Activated T-cell treated with anti-CD3 and anti-CD28 coated beads for 1 hour (primary cell): ENCODE results near the gene FARSA.
"Not testable (repeated sequence)": the region's sequence is repeated elsewhere in the genome, so short reads cannot be mapped to it uniquely, and the experiment has no call there.

Experiments used
- DNase-seq: peaks from one replicate; pipeline ENCODE4 v3.0.0-alpha.2; 2020; ENCODE audit warnings: low read depth

FARSA gene

DNA sequence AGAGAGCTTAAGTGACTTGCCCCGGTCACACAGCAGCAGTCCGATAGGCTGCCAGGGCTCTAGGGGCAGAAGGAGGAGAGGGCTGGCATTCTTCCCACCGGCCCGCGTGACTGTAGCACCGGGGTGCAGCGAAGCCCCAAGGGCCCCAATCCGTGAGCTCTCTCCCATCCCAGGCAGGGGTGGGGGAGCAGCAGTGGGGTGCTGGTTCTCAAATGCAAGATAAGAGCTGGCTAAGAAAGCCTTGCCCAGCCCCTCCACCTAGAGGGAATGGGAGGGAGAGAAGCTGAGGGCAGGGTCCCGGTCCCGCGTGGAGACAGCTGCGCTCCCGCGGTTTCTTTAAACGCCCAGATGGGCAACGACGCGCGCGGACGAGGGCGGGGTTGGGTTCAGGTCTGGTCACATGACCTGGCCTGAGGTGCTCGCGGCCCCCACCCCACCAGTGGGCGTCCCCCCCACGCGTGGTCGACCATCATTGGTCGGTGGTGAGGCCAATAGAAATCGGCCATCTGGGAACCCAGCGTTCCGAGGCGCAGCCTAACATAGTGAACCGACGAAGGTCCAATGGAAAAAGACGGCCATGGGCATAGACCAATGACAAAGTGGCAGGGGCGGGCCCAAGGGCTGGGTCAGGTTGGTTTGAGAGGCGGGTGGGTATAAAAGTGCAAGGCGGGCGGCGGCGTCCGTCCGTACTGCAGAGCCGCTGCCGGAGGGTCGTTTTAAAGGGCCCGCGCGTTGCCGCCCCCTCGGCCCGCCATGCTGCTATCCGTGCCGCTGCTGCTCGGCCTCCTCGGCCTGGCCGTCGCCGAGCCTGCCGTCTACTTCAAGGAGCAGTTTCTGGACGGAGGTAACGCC lies 4.6 kb upstream of the FARSA start, which contains the start of gene CALR:
CALR (plus strand) TSS at position 683 of the 852 bp plus-strand sequence; CDS start at position 754, 71 bp downstream.
- peak; percentile 97 for DNase-seq

DNA sequence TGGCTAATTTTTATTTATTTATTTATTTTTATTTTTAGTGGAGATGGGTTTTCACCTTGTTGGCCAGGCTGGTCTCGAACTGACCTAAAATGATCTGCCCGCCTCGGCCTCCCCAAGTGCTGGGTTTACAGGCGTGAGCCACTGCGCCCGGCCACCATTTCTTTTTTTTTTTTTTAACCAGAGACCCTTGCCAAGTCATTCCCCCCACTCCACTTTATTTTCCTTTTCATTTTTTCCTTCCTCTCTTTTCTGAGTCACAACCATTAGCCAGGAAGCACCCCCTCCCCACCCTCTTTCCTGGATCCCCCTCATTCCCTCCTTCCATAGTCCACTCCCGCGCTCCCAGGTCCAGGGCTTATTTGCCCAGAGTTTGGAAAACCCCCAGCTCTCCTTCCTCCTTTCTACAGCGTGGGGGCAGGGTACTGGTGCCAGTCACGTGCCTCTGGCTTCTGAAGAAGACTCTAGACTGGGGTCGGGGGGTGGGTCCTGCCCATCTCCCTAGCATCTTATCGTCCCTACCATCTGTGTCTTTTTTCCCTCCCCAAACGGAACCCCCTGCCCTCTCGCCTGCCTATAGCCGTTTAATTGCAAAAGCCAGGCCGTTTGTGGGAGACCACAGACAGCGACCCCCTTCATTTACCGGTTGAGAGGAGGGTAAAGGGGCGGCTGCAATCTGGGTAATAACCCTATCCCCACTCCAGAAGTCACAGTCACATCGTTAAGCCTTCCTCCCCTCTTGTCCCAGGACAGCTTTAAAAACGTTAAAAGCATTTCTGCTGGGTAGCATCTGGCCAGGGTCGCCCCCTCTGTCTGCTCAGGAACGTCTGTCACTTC lies 3.8 kb upstream of the FARSA start:
- no peak for DNase-seq

DNA sequence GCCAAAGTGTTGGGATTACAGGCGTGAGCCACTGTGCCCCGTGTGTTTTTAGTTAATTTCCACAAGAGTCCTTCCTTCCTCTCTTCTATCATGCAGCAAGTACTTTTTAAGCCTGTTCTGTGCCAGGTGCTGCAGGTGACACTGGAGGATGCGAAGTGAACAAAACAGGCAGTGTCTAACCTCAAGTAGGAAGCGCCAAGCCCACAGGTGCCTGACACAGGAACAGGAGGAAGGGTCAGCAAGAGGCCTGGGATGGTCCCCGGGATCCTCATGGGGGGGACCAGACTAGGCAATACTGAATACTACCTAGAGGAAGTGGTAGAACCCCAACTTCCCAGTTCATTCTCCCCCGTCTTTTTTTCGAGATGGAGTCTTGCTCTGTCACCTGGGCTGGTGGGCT lies 3.1 kb upstream of the FARSA start:
- no peak for DNase-seq

DNA sequence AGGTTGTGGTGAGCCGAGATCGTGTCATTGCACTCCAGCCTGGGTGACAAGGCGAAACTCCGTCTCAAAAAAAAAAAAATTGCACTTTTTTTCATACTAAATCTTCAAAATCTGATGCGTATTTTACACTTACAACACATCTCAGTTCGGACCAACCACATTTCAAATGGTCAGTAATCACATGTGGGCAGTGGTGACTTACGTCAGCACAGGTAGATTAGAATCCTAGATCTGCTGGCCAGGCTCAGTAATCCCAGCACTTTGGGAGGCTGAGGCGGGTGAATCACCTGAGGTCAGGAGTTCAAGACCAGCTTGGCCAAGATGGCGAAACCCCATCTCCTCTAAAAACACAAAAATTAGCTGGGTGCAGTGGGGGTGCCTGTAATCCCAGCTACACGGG lies 1.6 kb upstream of the FARSA start:
- no peak for DNase-seq

DNA sequence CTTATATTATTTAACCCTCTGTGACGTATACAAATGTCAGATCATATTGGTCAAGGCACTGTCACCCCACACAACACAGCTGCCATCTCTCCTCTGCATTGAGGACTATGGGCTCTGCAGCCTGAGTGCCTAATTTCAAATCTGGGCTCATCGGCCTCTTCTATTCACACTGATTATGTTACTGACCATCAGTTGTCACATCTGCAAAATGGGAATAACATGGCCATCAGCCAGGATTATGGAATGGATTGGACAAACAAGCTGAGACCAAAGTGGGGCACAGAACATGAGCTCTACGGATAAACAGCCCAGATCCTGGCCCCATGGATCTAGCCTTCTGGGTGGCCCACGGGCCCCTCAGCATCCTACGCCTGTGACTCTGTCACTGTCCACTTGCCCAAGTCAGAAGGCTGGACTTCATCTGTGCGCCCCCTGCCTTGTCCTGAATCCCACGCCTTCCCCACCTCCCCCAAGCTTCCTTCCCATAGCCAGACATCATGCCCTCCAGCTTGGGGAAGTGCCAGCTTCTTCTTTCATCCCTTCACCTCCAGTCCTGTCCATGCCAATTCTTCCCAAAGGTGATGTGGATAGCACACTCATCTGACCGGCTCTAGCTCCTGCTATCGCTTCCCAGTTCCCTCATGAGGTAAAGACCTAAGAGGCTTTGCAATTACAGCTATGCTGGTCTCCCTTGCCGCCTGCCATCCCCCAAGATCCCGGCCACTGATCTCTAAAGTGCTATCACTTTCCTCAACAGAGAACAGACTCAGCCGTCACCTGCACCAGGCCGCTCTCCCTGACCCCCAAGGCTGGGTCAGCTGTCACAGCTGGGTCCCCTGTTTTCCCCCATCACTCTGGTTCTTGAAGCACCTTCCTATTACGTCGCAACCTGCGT lies 872 bp downstream of the FARSA start:
- no peak for DNase-seq

DNA sequence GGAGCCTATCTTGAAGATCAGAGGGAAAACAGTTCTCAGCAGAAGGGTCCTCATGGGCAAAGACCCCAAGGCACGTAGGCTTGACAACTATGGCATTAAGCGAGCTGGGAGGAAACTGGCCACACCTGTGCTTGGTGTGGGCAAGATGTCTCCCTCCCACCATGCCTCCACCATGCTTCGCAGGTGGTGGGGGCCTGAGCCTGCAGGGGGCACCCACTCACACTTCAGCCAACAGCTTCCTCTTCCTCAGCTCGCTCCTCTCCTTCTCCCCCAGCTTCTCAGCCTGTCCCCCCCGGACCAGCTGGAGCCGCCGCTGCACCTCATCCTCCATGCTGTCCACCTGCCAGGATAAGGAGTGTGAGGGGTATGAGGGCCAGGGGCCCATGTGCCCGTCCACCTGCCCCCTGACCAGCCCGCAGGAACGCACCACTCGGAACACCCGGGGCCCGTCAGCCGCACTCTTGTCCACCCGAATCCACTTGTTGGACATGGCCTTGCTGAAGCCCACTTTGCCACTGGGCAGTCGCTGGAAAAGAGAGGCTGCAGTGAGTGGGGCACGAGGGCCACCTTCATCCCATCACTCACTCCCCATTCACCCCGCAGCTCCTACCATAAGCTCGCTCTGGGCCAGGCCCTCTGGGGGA lies 3.4 kb downstream of the FARSA start:
- DNase-seq = no peak

DNA sequence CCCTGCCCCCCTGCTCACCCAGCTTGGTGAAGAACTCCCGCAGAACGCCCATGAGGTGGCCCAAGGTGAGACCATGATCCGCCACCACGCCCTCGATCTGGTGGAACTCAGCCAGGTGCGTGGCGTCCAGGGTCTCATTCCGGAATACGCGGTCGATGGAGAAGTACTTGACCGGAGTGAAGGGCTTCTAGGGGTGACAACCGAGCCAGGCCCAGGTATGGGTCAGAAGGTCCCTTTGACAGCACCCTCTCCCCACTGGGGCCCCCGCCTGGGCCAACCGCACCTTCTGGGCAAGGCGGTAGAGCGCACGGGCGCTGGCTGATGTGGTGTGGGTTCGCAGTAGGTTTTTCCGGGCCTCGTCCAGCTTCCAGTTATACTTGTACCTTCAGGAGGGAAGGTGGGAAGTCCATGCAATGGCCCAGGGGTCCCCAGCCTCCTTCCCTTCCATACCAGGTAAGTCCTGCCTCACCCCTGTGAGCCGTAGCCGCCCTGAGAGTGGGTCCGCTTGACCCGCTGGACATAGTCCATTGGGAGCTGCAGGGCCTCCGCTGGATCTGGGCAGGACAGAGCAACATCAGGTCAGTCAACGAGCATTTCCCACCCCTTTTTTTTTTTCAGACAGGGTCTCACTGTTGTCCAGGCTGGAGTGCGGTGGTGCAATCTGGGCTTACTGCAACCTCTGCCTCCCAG lies 8.7 kb downstream of the FARSA start:
- no peak for DNase-seq

DNA sequence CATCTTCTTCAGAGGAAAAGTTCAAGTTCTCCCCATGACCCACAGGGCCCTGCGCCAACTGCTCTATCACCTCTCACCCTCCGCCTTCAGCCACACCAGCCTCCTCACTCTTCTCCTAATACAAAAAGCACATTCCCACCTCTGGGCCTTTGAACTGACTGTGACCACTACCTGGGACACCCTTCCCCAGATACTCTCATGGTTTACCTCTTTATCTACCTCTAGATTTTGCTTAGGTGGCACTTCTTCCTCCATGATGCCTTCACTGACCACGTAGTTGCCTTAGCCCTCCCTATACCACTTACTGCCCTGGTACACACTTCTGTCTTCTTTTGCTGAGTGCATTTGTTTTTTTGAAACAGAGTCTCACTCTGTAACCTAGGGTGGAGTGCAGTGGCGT lies 10.6 kb downstream of the FARSA start:
- no peak for DNase-seq

DNA sequence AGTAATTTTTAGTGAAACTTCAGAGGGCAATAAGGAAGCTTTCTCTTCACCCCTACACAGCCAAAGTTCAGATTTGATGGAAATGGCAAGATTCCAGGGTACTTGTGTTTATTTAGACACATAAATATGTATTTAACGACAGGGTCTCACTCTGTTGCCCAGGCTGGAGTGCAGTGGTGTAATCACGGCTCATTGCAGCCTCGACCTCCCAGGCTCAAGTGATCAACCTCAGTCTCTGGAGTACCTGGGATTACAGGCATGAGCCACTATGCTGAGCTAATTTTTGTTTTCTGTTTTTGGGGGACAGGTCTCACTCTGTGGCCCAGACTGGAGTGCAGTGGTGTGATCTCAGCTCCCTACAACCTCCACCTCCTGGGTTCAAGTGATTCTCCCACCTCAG lies 12.5 kb downstream of the FARSA start:
- DNase-seq = no peak

DNA sequence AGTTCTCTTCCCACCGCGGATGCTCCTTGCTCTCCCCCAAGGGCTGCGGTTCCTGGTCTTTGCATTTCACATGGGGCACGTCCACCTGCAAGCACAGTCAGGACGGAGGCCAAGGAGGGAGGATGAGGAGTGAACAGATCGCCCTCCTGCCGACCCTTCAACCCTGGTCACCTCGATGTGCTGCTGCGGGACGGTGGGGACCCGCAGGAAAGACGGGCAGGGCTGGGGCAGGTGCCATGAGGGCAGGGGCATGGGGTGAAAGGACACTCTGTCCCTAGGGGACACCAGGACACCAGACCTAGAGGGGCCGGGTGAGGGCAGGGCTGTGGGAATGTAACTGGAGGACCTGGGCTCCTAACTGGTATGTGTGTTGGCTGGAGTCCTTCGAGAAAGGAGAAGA lies 15.3 kb downstream of the FARSA start:
- DNase-seq = no peak

DNA sequence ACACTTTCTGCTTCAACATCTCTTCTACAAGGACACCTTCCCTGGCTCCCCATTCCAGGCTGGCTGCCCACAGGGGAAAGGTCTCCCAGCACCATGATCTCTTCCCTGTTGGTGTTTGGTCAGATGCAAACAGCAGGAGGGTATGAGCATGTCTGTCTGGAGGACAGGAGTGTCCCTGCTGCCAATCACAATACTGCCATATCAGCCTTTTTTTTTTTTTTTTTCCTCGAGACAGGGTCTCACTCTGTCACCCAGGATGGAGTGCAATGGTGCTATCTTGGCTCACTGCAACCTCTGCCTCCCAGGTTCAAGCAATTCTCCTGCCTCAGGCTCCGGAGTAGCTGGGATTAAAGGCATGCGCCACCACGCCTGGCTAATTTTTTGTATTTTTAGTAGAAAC lies 17.7 kb downstream of the FARSA start:
- DNase-seq = not testable (repeated sequence)

DNA sequence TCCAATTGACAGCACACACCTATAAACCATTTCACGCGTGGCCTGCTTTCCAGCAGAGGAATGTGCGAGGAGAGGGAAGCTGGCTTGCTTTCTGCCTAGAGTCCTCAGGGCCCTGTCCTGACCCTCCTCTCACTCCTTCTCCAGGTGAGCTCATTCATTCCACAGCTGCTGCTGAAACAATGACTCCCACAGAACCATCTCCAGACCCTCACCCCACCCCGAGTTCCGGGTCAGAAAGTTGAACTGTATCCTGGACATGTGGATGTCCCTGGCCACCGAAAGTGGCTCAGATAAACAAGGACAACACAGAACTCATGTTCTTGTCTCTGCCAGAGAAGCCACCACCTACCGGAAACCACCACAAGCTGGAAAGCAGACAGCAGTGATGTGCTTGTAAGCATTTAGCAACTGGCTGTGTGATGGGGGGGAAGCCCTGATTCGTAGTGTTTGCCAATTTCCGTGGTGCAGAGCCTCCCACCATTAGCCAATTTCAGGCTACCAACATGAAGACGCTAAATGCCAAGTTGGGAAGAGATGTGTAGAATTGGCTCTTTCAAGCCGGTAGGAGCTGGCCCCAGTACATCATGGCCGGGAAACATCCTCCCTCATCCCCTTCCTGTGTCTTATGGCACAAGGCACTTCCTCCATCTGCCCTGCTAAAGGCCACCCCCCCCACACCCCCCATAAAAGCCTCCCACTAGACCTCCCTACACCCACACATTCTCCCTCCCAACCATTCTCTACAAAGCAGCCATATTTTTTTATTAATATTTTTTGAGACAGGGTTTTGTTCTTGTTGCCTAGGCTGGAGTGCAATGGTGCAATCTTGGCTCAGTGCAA lies 19.4 kb downstream of the FARSA start:
- DNase-seq = peak; percentile 42

DNA sequence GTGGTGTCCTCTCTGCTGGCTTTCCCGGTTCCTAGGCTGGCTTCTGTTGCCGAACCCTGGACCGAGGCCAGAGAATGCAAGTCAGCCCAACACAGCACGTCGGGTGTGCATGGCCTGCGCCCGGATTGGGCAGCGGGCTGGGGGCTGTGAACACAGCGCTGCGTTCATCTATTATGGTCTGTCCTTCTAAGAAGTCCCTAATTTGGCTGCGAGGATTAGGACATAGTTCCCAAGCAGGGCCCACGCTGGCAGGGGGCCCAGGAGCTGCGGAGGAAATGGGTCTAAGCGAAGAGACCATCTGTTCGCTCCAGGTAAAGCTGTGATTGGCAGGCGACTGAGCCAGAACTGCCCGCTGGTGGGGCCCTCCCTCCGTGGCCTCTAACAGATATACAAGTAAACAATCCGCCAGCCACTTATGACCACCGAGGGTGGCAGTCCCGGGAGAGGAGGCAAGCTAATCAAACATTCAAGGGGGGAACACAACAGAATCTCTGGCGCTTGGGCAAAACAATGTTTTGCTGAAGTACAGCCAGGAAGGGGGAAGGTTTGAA lies 20.4 kb downstream of the FARSA start:
- no peak for DNase-seq

DNA sequence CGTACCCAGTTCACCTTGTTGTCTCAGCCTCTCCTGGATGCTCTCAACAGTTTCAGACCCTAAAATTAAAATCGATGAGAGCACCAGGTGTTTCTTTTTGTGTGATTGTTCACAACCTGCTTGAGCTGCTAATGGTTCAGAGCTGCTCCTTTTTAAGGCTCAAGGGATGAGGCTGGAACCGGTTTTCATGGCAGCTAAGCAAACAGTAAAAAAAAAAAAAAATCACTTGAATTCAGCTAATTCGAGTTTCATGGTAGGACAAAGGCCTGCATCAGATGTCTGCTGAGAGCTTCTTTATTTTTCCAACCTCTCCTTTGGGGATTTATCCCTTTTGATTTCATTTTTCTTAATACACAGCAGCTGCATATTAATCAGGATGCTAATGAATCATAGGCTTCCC lies 20.9 kb downstream of the FARSA start:
- no peak for DNase-seq

DNA sequence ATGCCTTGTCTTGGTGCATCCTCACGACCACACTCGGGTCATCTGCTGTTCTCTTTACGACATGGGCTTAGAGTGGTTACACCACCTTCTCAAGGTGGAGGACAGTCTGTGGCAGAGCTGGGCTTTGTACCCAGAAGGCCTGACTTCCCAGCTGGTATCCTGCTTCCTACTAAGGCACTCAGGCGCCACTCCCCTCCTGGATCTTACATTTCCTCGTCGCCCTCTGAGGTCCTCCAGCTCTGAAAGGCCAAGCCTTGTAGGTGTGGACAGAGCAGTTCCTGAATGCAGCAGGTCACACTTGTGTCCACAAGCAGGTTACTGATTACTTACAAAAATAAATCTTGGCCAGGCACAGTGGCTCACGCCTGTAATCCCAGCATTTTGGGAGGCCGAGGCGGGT lies 26.3 kb downstream of the FARSA start:
- DNase-seq = no peak

DNA sequence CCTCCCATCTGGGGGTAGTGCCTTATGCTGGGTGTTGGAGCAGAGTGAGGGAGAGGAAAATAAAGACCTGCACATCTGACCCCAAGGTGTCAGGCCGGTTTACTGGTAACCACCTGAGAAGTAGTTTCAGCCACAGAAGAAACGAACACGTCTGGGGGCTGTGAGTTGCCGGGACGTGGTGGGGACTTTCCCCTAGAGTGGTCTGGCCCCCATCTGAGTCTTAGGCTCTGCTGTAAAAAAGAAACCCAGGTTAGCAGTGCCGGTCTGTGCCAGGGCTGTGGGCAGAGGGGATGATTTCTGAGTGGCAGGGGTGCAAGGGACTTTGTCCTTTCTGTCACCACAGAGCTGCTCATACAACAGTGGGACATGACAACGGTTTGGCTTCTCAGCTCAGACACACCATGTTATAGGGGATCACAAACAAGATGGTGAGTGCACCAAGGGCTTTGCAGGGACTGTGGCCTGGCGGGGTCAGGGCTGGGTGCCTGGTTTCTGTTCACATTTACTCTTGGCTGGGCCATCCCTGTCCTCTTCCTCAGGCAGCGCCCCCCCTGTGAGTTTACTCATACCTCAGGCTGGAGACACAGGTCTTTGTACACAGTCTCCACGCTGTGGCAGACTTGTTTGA lies 33.5 kb downstream of the FARSA start:
- DNase-seq = no peak

DNA sequence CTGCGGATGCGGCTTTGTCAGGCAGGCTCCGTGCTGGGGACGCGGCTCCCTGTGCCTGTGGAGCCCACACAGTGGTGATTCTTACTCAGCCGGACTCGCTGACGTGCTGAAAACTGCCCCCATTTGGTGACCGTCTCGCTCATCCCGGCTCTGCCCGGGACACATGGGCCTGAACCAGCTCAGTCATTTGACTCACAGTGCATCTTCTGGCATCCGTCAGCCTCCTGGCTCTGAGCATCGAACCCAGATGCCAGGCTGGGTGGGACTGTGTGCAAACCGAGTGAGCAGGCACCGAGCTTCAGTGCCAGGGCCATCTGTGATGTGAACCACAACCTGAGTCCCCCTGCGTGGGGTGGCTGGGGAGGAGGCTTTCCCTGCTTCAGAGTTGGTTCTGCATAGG lies 37.1 kb downstream of the FARSA start:
- DNase-seq = no peak

DNA sequence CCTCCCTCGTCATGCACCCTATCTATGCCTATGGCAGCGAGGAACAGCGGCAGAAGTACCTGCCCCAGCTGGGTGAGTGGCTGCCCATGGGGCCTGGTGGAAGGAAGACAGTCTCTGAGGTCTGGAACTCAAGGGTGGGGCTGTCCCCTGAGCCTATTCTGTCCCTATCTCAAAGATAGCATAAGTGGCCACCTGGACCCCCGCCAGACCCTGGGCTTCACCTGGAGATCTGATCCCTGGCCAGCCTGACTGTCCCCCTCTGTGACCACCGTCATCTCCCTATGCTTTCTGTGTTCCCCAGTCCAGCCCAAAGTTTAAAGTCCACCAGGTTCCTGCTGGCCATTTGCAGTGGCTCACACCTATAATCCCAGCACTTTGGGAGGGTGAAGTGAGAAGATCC lies 39.9 kb downstream of the FARSA start:
- no peak for DNase-seq

DNA sequence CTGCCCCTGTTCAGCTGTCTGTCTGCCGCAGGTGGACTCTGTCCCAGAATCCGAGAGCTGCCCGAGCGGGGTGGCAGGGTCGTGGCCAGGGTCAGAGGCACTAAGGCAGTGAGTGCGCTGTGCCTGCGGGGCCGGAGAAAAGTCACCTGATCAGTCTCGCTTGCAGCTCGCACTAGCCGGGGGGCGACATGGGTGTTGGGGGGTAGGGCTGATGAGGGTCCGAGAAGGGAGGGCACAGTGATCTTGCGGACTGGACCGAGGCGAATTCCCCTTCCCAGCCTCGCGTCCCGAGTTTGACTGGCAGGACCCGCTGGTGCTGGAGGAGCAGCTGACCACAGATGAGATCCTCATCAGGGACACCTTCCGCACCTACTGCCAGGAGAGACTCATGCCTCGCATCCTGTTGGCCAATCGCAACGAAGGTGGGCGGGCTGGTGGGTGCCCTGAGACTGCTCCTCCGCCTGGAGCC lies 41.9 kb downstream of the FARSA start:
- DNase-seq = no peak
